ENCODE results near the gene CSF1.
A peak's percentile ranks its signal among the peaks of the same experiment; 100 is the strongest.

CSF1 gene

GRCh38 chr1:109901524-109902145 is 9.0 kb upstream of the CSF1 start:
- DNase-seq (ENCODE audit: low read depth), result no peak

GRCh38 chr1:109902204-109902985 is 8.3 kb upstream of the CSF1 start:
- DNase-seq (ENCODE audit: low read depth), result no peak

GRCh38 chr1:109903376-109903930 is 7.2 kb upstream of the CSF1 start:
- DNase-seq (ENCODE audit: low read depth), result no peak

- no peak for DNase-seq (ENCODE audit: low read depth)
Observed at GRCh38 chr1:109904105-109904817, 6.4 kb upstream of the CSF1 start.

- no peak for DNase-seq (ENCODE audit: low read depth)
Observed at GRCh38 chr1:109905491-109905890, 5.2 kb upstream of the CSF1 start.

GRCh38 chr1:109906160-109906838 is 4.3 kb upstream of the CSF1 start:
- DNase-seq (ENCODE audit: low read depth), result peak; percentile 66

GRCh38 chr1:109906839-109907180 is 3.8 kb upstream of the CSF1 start:
- DNase-seq (ENCODE audit: low read depth), result no peak

GRCh38 chr1:109907190-109907774 is 3.4 kb upstream of the CSF1 start:
- DNase-seq (ENCODE audit: low read depth), result no peak

- DNase-seq (ENCODE audit: low read depth), result no peak
Observed at GRCh38 chr1:109908836-109909235, 1.8 kb upstream of the CSF1 start.

- no peak for DNase-seq (ENCODE audit: low read depth)
Observed at GRCh38 chr1:109909561-109909960, 1.1 kb upstream of the CSF1 start.

GRCh38 chr1:109910963-109911798 is 532 bp downstream of the CSF1 start:
- no peak for DNase-seq (ENCODE audit: low read depth)

GRCh38 chr1:109912214-109912861 is 1.7 kb downstream of the CSF1 start:
- no peak for DNase-seq (ENCODE audit: low read depth)

GRCh38 chr1:109912873-109913272 is 2.2 kb downstream of the CSF1 start:
- DNase-seq (ENCODE audit: low read depth), result no peak

- no peak for DNase-seq (ENCODE audit: low read depth)
Observed at GRCh38 chr1:109913360-109913879, 2.8 kb downstream of the CSF1 start.

GRCh38 chr1:109914587-109915240 is 4.1 kb downstream of the CSF1 start:
- DNase-seq (ENCODE audit: low read depth), result no peak

GRCh38 chr1:109917051-109917767 is 6.6 kb downstream of the CSF1 start:
- DNase-seq (ENCODE audit: low read depth), result no peak

GRCh38 chr1:109917768-109918606 is 7.3 kb downstream of the CSF1 start:
- no peak for DNase-seq (ENCODE audit: low read depth)

- no peak for DNase-seq (ENCODE audit: low read depth)
Observed at GRCh38 chr1:109918671-109919070, 8.0 kb downstream of the CSF1 start.
